Caco-2 (cell line): ENCODE data around the gene CPAMD8. TPM values are rescaled to one million over a fixed set of nuclear protein-coding genes. Genes with fewer than 3 reads are reported as not detected.

Source experiments
- Bru-seq: library from RNA; stranded (reverse); fragments of 400-500 nt; gene quantifications from one replicate; lab custom pipeline; 2021; lab: Mats Ljungman, UMichigan
- BruChase-seq, 2 experiments: library from RNA; stranded (reverse); fragments of 400-500 nt; gene quantifications; one replicate each; lab custom pipeline; 2021; lab: Mats Ljungman, UMichigan
- BruUV-seq: library from RNA; stranded (reverse); fragments of 400-500 nt; replicated peaks from 2 replicates; lab custom pipeline; 2021; lab: Mats Ljungman, UMichigan
- CTCF ChIA-PET: fragments of 300-600 bp; sonication (Branson Sonifier 250); formaldehyde crosslinking; loops from one replicate; lab custom pipeline; 2022; ENCODE audit warnings: antibody characterized with exemption; lab: Charles Lee
- POLR2A ChIA-PET: fragments of 300-600 bp; sonication (Branson Sonifier 250); formaldehyde crosslinking; loops from one replicate; lab custom pipeline; 2022; ENCODE audit warnings: antibody characterized with exemption; lab: Charles Lee
- DNase-seq, 2 experiments: peaks; one replicate each; pipeline versions ENCODE4 v3.0.0 to v3.0.0-alpha.2; 2020 to 2022
- H3K27me3 ChIP-seq: replicated peaks from 2 replicates; pipeline ENCODE4 v1.6.0; 2011; ENCODE audit warnings: low read length; ENCODE audit not compliant: control insufficient read depth, insufficient read depth
- H3K36me3 ChIP-seq: 2 replicates; pipeline ENCODE4 v1.5.1; 2011; ENCODE audit warnings: low read length; ENCODE audit not compliant: control insufficient read depth, insufficient read depth
- H3K4me1 ChIP-seq: fragments of 250-450 bp; sonication (Bioruptor Pico); 2 replicates; pipeline ENCODE4 v1.5.1; 2020; ENCODE audit warnings: mild to moderate bottlenecking
- H3K4me3 ChIP-seq: 2 replicates; pipeline ENCODE4 v1.5.1; 2011; ENCODE audit warnings: low read depth, mild to moderate bottlenecking, control low read depth, low read length
- H3K9me3 ChIP-seq: fragments of 250-450 bp; sonication (Bioruptor Pico); 2 replicates; pipeline ENCODE4 v1.5.1; 2020; ENCODE audit warnings: mild to moderate bottlenecking, moderate library complexity
- H3K27ac Mint-ChIP-seq: one replicate; pipeline ENCODE4 v1.8.0; 2022; ENCODE audit warnings: mixed read lengths; ENCODE audit not compliant: unreplicated experiment
- H3K27me3 Mint-ChIP-seq: one replicate; pipeline ENCODE4 v1.8.0; 2022; ENCODE audit warnings: mixed read lengths; ENCODE audit not compliant: insufficient read depth, unreplicated experiment
- H3K36me3 Mint-ChIP-seq: one replicate; pipeline ENCODE4 v1.8.0; 2022; ENCODE audit warnings: mild to moderate bottlenecking, mixed read lengths; ENCODE audit not compliant: insufficient read depth, unreplicated experiment
- H3K4me1 Mint-ChIP-seq: one replicate; pipeline ENCODE4 v1.8.0; 2022; ENCODE audit warnings: low read depth, mixed read lengths; ENCODE audit not compliant: unreplicated experiment
- H3K4me3 Mint-ChIP-seq: one replicate; pipeline ENCODE4 v1.8.0; 2022; ENCODE audit warnings: mild to moderate bottlenecking, moderate library complexity, mixed read lengths; ENCODE audit not compliant: unreplicated experiment
- H3K9me3 Mint-ChIP-seq: one replicate; pipeline ENCODE4 v1.8.0; 2022; ENCODE audit warnings: mixed read lengths; ENCODE audit not compliant: unreplicated experiment
- intact Hi-C: fragments of 100-400 bp; cut with micrococcal nuclease; formaldehyde crosslinking; loops from one replicate; pipeline ENCODE4 v1.10.0; 2022; ENCODE audit not compliant: unreplicated experiment
- long read RNA-seq: library from polyadenylated mRNA; stranded (forward); transcript quantifications from one replicate; pipeline ENCODE4 v2.0.0, GENCODE V29; 2022
- total RNA-seq: library from RNA; stranded (reverse); gene quantifications from 2 replicates; pipeline ENCODE4 v1.2.3, GENCODE V29; 2022
- TF ChIP-seq, protein P1 (sequence below), 2 experiments: fragments of 200-600 bp in 1 of 2; IDR thresholded peaks; 1 replicate in 1 of 2; 2 replicates in 1 of 2; pipeline versions ENCODE4 v1.5.1 to v1.8.0; 2011 to 2022; ENCODE audit warnings: antibody characterized with exemption in 1 of 2, control low read depth in 1 of 2, inconsistent platforms in 1 of 2, low read depth in 1 of 2, low read length in 1 of 2, mild to moderate bottlenecking in 1 of 2, moderate library complexity in 1 of 2; ENCODE audit not compliant: insufficient read depth in 1 of 2, severe bottlenecking in 1 of 2, unreplicated experiment in 1 of 2

The CPAMD8 gene
- total RNA-seq: 1.1 and 1.3 TPM in 2 replicates
- Bru-seq, nascent RNA: percentile 18 among the genes with signal in this experiment
- BruChase-seq, experiment 1, labeled RNA remaining after a 2-hour chase: percentile 19 among the genes with signal in this experiment
- percentile 18 among the genes with signal in this experiment for BruChase-seq, experiment 2, labeled RNA remaining after a 6-hour chase
- long read RNA-seq, partial matches to known transcripts: 0 of 1 reads
- long read RNA-seq, other reads (novel, unspliced or antisense): 1 of 1 reads

DNA sequence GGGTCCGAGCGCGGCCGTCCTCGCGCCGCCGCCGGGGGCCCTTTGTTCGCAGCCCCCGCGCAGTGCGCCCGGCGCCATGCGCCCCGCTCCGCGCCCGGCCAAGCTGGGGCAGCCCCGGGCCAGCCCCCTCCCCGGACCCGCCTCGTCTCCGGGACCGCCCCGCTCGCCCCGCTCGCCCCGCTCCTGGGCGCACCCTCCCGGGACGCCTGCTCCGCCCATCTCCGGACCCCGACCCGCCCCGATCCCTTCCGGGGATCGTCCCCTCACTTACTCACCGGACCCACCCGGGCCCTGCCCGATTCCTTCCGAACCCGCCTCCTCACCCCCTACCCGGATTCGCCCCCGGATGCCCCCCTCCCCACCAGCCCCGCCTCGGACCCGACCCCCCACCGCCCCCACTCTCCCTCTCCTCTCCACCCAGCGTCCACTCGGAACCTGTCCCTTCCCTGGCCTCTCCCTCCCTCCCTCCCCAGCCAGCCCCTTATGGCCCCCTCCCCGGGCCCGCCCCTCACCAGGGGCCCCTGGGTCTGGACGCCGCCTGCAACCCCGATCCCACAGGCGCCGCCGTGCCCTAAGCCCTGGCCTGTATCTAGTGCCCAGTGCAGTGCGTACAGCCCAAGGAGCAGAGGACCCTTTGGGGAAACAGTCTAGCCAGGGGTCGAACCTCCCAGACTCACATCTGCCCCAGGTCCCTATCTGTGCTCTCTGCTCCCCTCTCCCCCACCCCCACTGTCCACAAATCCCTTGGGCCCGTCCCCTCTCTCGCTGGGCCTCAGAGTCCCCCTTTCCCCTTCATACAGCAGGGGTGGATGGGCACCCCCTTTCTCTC lies at the start of gene CPAMD8:
TSS of gene CPAMD8 (minus strand) at position 105 of the 829 bp plus-strand sequence. CDS start 168 bp downstream, outside the sequence.
- Histone ChIP-seq H3K4me3 (peak within 1 kb of the TSS; percentile 45), H3K36me3 (no peaks in the 10 kb centered on the region), H3K4me1 (peaks cover 9% of the 10 kb centered on the region; the same call in 1 of the 2 replicates), H3K27me3 (no peaks in the 10 kb centered on the region), H3K9me3 (no peaks in the 10 kb centered on the region)
- Mint-ChIP-seq H3K27ac (peak within 1 kb of the TSS; percentile 4), H3K36me3 (peaks cover 4% of the 10 kb centered on the region), H3K9me3 (no peaks in the 10 kb centered on the region), H3K4me1 (peaks cover 7% of the 10 kb centered on the region), H3K27me3 (peaks cover 7% of the 10 kb centered on the region), H3K4me3 (peak within 1 kb of the TSS; percentile 69)
- TF ChIP-seq, protein P1, sequence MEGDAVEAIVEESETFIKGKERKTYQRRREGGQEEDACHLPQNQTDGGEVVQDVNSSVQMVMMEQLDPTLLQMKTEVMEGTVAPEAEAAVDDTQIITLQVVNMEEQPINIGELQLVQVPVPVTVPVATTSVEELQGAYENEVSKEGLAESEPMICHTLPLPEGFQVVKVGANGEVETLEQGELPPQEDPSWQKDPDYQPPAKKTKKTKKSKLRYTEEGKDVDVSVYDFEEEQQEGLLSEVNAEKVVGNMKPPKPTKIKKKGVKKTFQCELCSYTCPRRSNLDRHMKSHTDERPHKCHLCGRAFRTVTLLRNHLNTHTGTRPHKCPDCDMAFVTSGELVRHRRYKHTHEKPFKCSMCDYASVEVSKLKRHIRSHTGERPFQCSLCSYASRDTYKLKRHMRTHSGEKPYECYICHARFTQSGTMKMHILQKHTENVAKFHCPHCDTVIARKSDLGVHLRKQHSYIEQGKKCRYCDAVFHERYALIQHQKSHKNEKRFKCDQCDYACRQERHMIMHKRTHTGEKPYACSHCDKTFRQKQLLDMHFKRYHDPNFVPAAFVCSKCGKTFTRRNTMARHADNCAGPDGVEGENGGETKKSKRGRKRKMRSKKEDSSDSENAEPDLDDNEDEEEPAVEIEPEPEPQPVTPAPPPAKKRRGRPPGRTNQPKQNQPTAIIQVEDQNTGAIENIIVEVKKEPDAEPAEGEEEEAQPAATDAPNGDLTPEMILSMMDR (IDR thresholded peaks at IDR 0.05; ENCODE audit: insufficient read depth in 1 of 2, low read depth in 1 of 2, low read length in 1 of 2, severe bottlenecking in 1 of 2, unreplicated experiment in 1 of 2): no peak
- no TSS peak for BruUV-seq
- ChIA-PET POLR2A (no interaction called here), CTCF (no interaction called here)
- DNase-seq: no peak
- intact Hi-C loops: no loop called here

- no peaks in the 10 kb centered on the region for H3K9me3 Mint-ChIP-seq
- no TSS peak for BruUV-seq
- Histone ChIP-seq H3K36me3 (no peaks in the 10 kb centered on the region), H3K4me1 (no peaks in the 10 kb centered on the region), H3K4me3 (peak overlapping the region; percentile 88), H3K27me3 (no peaks in the 10 kb centered on the region), H3K9me3 (no peaks in the 10 kb centered on the region)
- H3K27me3 Mint-ChIP-seq: no peaks in the 10 kb centered on the region
- peak in 1 of 2 experiments; percentile 17 for DNase-seq
- peak overlapping the region; percentile 88 for H3K4me3 Mint-ChIP-seq
- TF ChIP-seq, protein P1 (IDR thresholded peaks at IDR 0.05; ENCODE audit: insufficient read depth in 1 of 2, low read depth in 1 of 2, low read length in 1 of 2, severe bottlenecking in 1 of 2, unreplicated experiment in 1 of 2): no peak
- ChIA-PET CTCF (no interaction called here), POLR2A (interaction anchor here (0.6 to 2.0 kb wide), 3 partner anchors 9 to 166 kb away, joined by 3 to 5 read pairs (median 3); partner anchors contain the start of gene USE1)
- peak overlapping the region; percentile 92 for H3K27ac Mint-ChIP-seq
- peaks cover 31% of the 10 kb centered on the region for H3K36me3 Mint-ChIP-seq
- no peaks in the 10 kb centered on the region for H3K4me1 Mint-ChIP-seq
- intact Hi-C loops: loop anchor here (1.0 kb wide), 1 partner anchor 150 kb away; the partner anchor contains the start of gene OCEL1
Measured at GRCh38 chr19:17075864-17076542, 49.4 kb upstream of the CPAMD8 start.
